Measurements from ENCODE around the gene SETD9.

DNA sequence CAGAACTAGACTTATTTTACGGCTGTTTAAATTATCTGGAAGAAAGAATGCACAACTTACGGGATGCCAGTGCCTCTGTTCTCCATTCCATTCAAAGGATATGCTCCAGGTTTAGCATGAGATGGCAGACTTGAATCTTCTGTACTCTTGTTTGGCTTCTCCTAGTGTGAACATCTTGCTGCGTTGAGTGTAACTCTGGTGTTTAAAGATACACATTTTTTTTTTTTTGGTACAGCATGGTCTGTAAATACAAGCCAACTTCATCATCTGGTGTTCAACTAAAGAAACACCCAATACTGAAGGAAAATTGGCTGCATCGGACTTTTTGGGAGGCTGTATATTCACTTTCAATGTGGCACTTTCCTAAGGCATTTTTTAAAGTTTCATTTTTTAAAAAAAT lies 49.9 kb downstream of the SETD9 start:
- TF ChIP-seq, protein P1, sequence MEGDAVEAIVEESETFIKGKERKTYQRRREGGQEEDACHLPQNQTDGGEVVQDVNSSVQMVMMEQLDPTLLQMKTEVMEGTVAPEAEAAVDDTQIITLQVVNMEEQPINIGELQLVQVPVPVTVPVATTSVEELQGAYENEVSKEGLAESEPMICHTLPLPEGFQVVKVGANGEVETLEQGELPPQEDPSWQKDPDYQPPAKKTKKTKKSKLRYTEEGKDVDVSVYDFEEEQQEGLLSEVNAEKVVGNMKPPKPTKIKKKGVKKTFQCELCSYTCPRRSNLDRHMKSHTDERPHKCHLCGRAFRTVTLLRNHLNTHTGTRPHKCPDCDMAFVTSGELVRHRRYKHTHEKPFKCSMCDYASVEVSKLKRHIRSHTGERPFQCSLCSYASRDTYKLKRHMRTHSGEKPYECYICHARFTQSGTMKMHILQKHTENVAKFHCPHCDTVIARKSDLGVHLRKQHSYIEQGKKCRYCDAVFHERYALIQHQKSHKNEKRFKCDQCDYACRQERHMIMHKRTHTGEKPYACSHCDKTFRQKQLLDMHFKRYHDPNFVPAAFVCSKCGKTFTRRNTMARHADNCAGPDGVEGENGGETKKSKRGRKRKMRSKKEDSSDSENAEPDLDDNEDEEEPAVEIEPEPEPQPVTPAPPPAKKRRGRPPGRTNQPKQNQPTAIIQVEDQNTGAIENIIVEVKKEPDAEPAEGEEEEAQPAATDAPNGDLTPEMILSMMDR (IDR thresholded peaks at IDR 0.05): no peak
- TF ChIP-seq EZH2 (IDR thresholded peaks at IDR 0.05): no peak
